Measurements from ENCODE around the gene ZRANB1. TPM values are rescaled to one million over a fixed set of nuclear protein-coding genes. Genes with fewer than 3 reads are reported as not detected.

Gene ZRANB1
- total RNA-seq, 1 donor from 2014 or later: 24.0 TPM

DNA sequence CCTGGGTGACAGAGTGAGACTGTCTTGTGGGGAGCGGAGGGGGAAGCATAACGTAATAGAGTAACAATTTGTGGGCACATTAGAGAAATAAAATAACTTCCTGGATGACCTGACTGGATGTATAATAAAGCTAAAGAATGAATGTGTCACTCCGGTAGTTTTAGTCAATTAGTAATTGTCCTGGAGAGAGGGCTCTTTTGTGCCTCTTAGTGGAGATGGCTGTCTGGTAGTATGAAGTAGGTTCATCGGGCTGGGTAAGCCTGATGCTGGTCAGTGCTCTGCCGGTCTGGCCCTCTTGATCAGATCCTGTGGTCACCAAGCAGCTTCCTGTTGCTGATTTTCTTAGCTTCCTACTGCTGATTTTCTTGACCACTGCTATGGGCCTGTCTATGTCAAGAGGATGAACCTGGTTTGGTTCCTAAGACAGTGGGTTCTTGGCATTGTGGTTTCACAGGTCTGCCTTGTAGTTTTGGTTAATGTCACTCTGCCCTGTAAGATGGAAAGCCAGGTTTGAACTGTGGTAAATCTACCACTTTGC, 34.1 kb downstream of the ZRANB1 start:
- H3K9me3 Mint-ChIP-seq: no peaks in the 10 kb centered on the region
- H3K4me3 Mint-ChIP-seq: no peak overlapping the region
- DNase-seq (ENCODE audit: low read depth, low spot score): no peak
- H3K36me3 Mint-ChIP-seq (ENCODE audit: low read depth): peaks cover 4% of the 10 kb centered on the region
- TF ChIP-seq, protein P1, sequence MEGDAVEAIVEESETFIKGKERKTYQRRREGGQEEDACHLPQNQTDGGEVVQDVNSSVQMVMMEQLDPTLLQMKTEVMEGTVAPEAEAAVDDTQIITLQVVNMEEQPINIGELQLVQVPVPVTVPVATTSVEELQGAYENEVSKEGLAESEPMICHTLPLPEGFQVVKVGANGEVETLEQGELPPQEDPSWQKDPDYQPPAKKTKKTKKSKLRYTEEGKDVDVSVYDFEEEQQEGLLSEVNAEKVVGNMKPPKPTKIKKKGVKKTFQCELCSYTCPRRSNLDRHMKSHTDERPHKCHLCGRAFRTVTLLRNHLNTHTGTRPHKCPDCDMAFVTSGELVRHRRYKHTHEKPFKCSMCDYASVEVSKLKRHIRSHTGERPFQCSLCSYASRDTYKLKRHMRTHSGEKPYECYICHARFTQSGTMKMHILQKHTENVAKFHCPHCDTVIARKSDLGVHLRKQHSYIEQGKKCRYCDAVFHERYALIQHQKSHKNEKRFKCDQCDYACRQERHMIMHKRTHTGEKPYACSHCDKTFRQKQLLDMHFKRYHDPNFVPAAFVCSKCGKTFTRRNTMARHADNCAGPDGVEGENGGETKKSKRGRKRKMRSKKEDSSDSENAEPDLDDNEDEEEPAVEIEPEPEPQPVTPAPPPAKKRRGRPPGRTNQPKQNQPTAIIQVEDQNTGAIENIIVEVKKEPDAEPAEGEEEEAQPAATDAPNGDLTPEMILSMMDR (conservative IDR thresholded peaks at IDR 0.05): no peak
- no peaks in the 10 kb centered on the region for H3K27me3 Mint-ChIP-seq (ENCODE audit: low read depth)
- peaks cover 20% of the 10 kb centered on the region for H3K4me1 Mint-ChIP-seq
- no peak overlapping the region for H3K27ac Mint-ChIP-seq (ENCODE audit: unreplicated experiment)

DNA sequence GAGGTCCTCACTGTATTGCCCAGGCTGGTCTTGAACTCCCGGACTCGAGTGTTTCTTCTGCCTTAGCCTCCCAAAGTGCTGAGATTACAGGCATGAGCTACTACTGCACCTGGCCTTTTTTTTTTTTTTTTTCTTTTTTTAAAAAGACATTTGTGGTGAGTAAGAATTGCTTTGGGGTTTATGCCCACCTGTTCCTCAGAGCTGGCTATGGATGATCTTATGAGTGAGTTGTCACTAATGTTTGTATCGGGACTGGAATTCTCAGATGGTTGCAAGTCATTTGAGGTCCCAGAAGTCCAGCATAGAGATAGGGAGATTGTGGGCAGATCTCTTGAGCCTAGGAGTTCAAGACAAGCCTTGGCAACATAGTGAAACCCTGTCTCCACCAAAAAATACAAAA, 35.2 kb downstream of the ZRANB1 start:
- no peak for DNase-seq (ENCODE audit: low read depth, low spot score)
- Mint-ChIP-seq H3K4me3 (no peak overlapping the region), H3K27me3 (ENCODE audit: low read depth) (no peaks in the 10 kb centered on the region), H3K27ac (ENCODE audit: unreplicated experiment) (no peak overlapping the region), H3K4me1 (peaks cover 12% of the 10 kb centered on the region), H3K36me3 (ENCODE audit: low read depth) (peaks cover 7% of the 10 kb centered on the region), H3K9me3 (no peaks in the 10 kb centered on the region)
- TF ChIP-seq, protein P1 (conservative IDR thresholded peaks at IDR 0.05): no peak

DNA sequence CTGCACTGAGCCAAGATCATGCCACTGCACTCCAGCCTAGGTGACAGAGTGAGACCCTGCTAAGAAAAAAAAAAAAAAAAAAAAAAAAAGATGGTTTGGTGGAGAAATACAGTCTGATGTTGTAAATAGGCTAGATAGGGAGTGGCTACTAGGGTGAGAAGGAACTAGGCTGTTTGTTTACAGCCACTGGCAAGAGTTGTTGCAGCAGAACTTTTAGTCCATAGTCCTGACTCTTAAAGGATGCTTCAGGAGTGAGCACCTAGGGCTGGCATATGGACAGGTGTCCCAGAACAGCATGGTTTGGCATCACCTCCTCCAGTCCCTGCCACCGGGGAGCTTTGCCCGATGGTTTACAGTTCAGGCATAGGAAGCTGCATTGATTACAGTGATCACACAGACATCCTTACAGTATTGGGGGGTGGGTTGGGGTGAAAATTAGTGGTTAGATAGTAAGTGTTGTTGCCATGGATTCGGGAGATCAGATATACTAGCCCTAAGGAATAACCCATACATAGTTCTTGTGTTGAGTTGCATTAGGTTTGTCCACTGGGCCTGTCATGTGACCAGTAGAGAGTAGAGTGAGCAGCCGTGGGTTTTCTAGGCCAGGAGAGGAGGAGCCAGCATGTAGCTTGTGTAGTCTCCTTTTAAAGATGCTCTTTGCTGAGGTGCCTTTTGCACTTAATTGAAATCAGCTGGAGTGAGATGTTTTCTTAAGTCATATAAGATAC, 35.9 kb downstream of the ZRANB1 start:
- TF ChIP-seq, protein P1 (conservative IDR thresholded peaks at IDR 0.05): no peak
- Mint-ChIP-seq H3K36me3 (ENCODE audit: low read depth) (peaks cover 7% of the 10 kb centered on the region), H3K27ac (ENCODE audit: unreplicated experiment) (no peak overlapping the region), H3K4me1 (peaks cover 14% of the 10 kb centered on the region), H3K4me3 (no peak overlapping the region), H3K27me3 (ENCODE audit: low read depth) (no peaks in the 10 kb centered on the region), H3K9me3 (no peaks in the 10 kb centered on the region)
- DNase-seq (ENCODE audit: low read depth, low spot score): no peak

DNA sequence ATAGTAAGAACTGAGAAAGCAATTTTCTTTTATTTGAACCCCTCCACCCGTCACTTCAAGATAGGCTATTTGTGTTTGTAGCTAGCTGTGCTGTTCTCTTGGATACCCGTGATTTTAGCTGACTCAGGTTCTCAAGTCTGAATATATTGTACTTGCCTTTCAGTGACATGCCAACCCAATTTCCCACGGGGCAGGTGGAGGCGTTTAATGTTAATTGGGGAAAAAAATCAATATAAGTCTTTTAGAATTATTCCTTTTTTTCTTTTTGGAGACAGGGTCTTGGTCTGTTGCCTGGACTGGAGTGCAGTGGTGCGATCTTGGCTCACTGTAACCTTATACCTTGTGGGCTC, 36.4 kb downstream of the ZRANB1 start:
- DNase-seq (ENCODE audit: low read depth, low spot score): no peak

DNA sequence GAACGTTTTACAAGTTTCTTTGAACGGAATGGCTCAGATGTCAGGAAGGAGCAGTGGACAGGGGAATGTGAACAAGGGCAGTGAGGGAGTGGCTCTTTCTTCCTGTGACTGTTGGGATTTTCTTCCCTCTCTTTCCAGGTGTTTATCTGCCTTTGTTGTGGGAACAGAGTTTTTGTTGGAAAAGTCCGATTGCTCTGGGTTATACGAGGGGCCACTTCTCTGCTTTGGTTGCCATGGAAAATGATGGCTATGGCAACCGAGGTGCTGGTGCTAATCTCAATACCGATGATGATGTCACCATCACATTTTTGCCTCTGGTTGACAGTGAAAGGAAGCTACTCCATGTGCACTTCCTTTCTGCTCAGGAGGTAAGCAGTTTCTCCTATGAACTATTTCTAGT, 41.4 kb downstream of the ZRANB1 start:
- Mint-ChIP-seq H3K27me3 (ENCODE audit: low read depth) (no peaks in the 10 kb centered on the region), H3K4me1 (peaks cover 13% of the 10 kb centered on the region), H3K27ac (ENCODE audit: unreplicated experiment) (no peak overlapping the region), H3K9me3 (no peaks in the 10 kb centered on the region), H3K4me3 (no peak overlapping the region), H3K36me3 (ENCODE audit: low read depth) (peaks cover 21% of the 10 kb centered on the region)
- DNase-seq (ENCODE audit: low read depth, low spot score): no peak
- TF ChIP-seq, protein P1 (conservative IDR thresholded peaks at IDR 0.05): no peak

More for the DNA sequence above, 36.4 kb downstream of the ZRANB1 start:
- Mint-ChIP-seq H3K4me1 (peaks cover 19% of the 10 kb centered on the region), H3K4me3 (no peak overlapping the region), H3K27me3 (ENCODE audit: low read depth) (no peaks in the 10 kb centered on the region), H3K27ac (ENCODE audit: unreplicated experiment) (no peak overlapping the region), H3K36me3 (ENCODE audit: low read depth) (peaks cover 7% of the 10 kb centered on the region), H3K9me3 (no peaks in the 10 kb centered on the region)
- TF ChIP-seq, protein P1 (conservative IDR thresholded peaks at IDR 0.05): no peak
